CMK (cell line): ENCODE results near the gene IRF6.
A peak's percentile ranks its signal among the peaks of the same experiment; 100 is the strongest.

Experiments used
- DNase-seq: peaks from one replicate; pipeline ENCODE4 v3.0.0-alpha.2; 2010; ENCODE audit warnings: low read depth

IRF6 gene

GRCh38 chr1:209805875-209806760, at the start of gene IRF6:
TSS of gene IRF6 (minus strand) at chr1:209806142. CDS start at chr1:209801413, 4,729 bp downstream.
- peak; percentile 69 for DNase-seq

GRCh38 chr1:209855623-209856022, 49.7 kb upstream of the IRF6 start:
- DNase-seq = no peak

GRCh38 chr1:209855006-209855405, 49.1 kb upstream of the IRF6 start:
- no peak for DNase-seq

GRCh38 chr1:209854196-209854595, 48.3 kb upstream of the IRF6 start:
- DNase-seq = no peak

GRCh38 chr1:209853676-209854075, 47.7 kb upstream of the IRF6 start:
- DNase-seq = no peak

GRCh38 chr1:209850342-209850979, 44.5 kb upstream of the IRF6 start:
- DNase-seq = peak; percentile 32

GRCh38 chr1:209849388-209849787, 43.4 kb upstream of the IRF6 start:
- DNase-seq = no peak

- no peak for DNase-seq
Observed at GRCh38 chr1:209845408-209845725, 39.4 kb upstream of the IRF6 start.

GRCh38 chr1:209844695-209845407, 38.9 kb upstream of the IRF6 start:
- DNase-seq = no peak

- DNase-seq = no peak
Observed at GRCh38 chr1:209840611-209841010, 34.7 kb upstream of the IRF6 start.

- no peak for DNase-seq
Observed at GRCh38 chr1:209839875-209840546, 34.1 kb upstream of the IRF6 start.

- no peak for DNase-seq
Observed at GRCh38 chr1:209838537-209838936, 32.6 kb upstream of the IRF6 start.

GRCh38 chr1:209837671-209838070, 31.7 kb upstream of the IRF6 start:
- no peak for DNase-seq

GRCh38 chr1:209835782-209836298, 29.9 kb upstream of the IRF6 start:
- no peak for DNase-seq

- DNase-seq = no peak
Observed at GRCh38 chr1:209831615-209832014, 25.7 kb upstream of the IRF6 start.

- no peak for DNase-seq
Observed at GRCh38 chr1:209830722-209831121, 24.8 kb upstream of the IRF6 start.

- no peak for DNase-seq
Observed at GRCh38 chr1:209829716-209830115, 23.8 kb upstream of the IRF6 start.

GRCh38 chr1:209827384-209828262, 21.7 kb upstream of the IRF6 start, which contains the start of gene UTP25:
TSS of gene UTP25 (plus strand) at chr1:209827972. CDS start at chr1:209828064, 92 bp downstream.
- peak; percentile 99 for DNase-seq

- DNase-seq = no peak
Observed at GRCh38 chr1:209825591-209826434, 19.9 kb upstream of the IRF6 start.
